Frontal cortex (tissue), 4 donors: ENCODE data around the gene GRM2. TPM values are rescaled to one million over a fixed set of nuclear protein-coding genes. Genes with fewer than 3 reads are reported as not detected.

Experiments used
- DNase-seq, 2 donors: peaks; one replicate each; pipeline ENCODE4 v3.0.0; 2012; ENCODE audit warnings: low spot score in 2 of 2
- FAIRE-seq: peaks from 2 replicates; lab custom pipeline; 2012; peaks lifted over from hg19 to GRCh38; lab: Jason Lieb, UNC
- total RNA-seq: library from RNA; depleted of rRNA; stranded (reverse); fragments of >200 nt; gene quantifications from one replicate; pipeline ENCODE4 v1.2.3, GENCODE V29; 2014
- donor health status: control.
- donor health status: control.
- donor health status: control.

GRM2 gene
- total RNA-seq = 6.5 TPM

DNA sequence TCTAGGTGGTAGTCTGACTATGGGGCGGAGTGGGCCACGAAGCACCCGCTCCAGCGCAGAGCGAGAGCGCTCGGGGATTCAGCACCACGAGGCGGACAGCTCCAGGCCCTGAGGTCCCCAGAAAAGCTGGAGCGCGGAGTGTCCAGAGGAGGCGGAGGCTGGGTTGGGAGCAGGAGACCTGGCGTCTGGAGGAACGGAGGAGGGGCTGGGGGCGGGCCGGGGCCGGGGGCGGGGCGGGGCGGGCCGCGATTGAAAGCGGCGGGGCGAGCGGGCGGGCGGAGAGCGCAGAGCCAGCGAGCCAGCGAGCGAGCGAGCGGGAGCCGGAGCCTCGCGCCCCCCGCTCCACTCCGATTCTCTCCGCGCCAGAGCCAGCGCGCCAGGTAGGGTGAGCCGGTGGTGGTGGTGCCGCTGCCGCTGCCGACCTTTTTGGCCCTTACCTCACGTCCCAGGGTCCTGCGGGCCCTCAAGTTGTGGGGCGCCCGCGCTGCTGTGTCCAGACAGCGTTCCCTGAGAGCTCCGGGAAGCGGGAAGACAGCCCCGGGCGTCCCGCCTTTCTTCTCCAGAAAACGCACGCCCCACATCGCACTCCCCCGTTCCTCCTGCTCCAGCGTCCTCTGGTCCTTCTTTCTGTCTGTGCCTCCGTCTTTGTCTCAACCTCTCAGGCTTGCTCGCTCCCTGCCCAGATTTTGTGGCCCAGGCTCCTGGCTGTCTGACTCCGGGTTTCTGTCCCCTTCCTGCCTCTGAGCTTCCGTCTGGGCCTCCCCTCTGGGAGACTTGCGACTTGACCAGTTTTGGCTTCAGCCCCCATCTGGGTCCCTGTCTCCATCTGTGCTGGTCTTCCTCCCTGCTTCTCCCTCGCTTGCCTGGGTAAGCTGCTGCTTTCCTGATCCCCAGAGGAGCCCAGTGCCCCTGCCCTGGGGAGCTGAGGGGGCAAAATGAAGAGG lies at the start of gene GRM2:
GRM2 (plus strand) TSS at position 281 of the 944 bp plus-strand sequence. CDS start 1,916 bp downstream, outside the sequence.
- FAIRE-seq (no peak), DNase-seq (peak; percentile 75 to 87)

DNA sequence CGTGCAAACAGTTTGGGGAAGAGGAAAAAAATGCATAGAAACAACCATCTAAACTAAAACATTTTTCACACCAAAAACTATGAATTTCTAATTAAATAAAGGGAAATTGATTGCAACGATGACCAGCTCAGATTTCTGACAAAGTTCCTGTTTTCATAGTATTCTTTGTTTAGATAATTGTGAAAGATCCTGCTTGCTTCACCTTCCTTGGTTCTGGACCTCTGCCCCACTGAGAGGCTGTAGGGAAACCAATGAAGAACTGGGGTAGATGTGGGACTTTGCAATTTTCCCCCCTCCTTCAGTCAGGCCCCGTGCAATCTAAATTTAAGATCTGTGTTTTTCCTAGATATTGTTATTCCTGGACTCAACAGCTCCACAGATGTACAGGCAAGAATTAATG lies 49.6 kb upstream of the GRM2 start:
- DNase-seq (no peak), FAIRE-seq (no peak)

GRCh38 chr3:51659942-51660341 lies 46.9 kb upstream of the GRM2 start:
- DNase-seq = no peak
- no peak for FAIRE-seq

DNA sequence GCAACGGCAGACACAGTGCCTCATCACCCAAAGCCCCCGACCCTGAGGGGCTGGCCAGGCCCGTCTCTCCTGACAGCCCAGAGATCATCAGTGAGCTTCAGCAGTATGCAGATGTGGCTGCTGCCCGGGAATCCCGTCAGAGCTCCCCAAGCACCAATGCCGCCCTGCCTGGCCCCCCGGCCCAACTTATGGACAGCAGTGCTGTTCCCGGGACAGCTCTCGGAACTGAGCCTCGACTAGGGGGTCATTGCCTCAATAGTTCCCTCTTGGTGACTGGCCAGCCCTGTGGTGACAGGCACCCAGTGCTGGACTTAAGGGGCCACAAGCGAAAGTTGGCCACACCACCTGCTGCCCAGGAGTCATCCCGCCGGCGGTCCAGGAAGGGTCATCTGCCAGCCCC lies 44.4 kb upstream of the GRM2 start:
- DNase-seq (no peak), FAIRE-seq (no peak)

DNA sequence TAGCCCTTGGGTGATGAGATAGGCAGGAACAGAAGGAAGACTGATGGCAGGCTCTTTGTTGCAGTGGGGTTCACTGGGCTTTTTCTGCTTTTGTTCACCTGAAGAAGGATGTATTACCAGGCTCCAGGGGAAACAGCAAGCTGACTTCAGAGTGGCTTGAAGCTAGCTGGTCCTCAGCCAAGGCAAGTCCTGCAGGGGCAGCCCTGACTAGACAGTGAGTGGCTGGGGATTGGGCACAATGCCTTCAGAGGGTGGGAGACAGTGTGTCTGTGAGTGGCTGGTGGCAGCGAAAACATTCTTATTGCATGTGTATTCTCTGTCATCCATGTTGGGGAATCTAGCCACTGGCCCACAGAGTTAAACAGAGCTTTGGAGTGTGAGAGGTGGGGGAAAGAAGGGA lies 38.1 kb upstream of the GRM2 start:
- DNase-seq (no peak), FAIRE-seq (no peak)

- no peak for FAIRE-seq
- peak; percentile 47 to 70 for DNase-seq
Measured at GRCh38 chr3:51669241-51670052, 37.4 kb upstream of the GRM2 start.

DNA sequence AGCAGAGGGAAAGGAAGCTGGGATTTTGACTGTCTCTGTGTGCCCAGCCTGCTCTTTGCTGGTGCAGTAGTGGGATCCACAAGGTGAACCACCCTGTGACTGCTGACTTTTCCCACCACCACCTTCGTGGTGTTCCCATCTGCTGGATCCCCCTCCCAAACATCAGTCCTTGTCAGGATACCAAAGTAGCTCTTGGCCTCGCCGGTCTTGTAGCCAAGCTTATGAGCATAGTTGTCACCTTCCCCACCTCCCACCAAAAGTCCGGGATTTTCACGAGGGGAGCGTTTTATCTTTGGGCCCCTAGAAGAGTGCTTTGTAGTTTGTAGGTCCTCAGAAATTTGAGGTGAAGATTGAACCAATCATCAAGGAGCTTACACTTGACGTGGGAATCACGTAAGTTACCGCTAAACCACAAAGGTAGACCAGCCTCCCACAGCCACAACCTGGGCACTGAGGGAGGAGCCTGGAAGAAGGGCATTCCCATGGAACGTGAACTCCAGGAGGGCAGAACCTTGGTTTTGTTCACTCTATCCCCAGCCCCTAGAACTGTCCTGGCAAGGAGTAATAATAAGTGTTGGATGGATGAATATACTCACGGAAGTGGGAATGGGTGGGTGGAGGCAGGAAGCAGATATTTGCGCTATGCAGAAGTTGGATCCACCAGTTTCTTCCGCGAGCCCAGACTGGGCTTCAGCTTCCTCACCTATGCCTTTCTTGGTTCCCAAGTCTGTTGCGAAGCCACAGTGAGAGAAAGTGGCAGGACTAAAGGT lies 36.6 kb upstream of the GRM2 start:
- no peak for FAIRE-seq

GRCh38 chr3:51670823-51671733 lies 35.8 kb upstream of the GRM2 start, which contains the start of gene TEX264:
Gene TEX264, plus strand, starts transcription at chr3:51671252. Its CDS starts 3,053 bp downstream, at chr3:51674305.
- no peak for FAIRE-seq
- DNase-seq = peak; percentile 98

More for the DNA sequence above, 36.6 kb upstream of the GRM2 start:
- DNase-seq = no peak

DNA sequence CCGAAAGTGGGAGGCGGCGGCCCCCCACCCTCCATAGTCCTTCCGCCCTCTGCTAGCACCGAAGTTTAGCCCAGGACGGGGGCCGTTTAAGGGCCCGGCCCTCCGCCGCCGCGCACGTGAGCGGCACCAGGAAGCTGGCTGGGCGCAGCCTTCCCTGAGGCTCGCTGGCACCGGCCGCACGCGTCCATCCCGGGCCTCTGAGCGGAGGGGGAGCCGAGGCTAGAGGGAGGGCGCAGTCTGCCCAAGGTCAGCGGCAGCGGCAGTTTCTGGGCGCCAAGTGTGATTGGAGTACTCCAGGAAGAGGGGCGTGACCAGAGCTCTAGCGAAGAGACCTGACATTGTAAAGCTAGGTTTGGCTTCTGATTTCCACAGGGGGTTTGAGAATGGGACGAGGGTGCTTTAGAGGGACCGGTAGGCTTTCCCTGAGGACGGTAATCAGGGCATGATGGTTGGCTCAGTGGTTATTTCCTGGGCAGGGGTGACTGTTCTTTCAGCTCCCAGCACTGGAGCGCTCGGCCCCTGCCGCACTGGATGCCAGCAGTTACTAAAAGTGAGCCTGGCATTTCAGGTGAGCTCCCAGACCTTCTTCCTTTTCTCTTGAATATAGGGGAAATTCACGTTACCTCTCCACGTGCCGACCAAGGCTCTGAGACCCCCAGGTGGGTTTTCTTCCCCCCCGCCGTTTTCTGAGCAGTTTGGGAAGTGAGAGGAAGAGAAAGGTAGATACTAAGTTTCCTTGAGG lies 35.0 kb upstream of the GRM2 start:
- DNase-seq (peak; percentile 64 to 66), FAIRE-seq (no peak)

DNA sequence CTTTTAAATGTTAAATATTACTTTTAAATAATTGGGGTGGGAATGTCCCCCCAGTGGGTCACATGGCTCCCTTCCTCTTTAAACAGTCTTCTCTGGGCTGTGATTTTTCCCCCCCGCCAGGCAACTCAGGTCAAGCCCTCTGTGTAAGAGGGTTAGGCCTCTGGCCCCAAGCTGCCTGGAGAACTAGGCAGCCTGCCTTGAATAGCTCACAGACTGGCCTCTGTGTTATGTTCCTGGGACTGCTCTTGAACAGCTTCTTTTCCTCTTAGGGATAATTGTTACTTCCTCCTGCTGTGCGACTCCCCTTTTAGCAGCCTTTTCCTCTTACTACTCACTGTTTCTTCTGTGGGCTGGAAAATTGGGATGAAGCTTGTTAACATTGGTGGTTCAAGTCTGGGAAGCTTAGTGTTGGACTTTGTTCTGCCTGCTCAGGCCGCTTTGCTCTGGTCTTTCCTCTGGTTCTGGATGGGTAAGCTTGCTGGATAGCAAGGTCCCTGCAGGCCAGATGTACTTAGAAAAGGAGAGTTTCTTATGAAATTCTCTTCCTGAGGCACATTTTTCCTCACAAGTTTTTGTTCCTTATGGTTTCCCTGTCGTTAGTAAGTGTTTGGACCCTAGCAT lies 33.6 kb upstream of the GRM2 start:
- DNase-seq = no peak
- no peak for FAIRE-seq

GRCh38 chr3:51673802-51674654 lies 32.8 kb upstream of the GRM2 start:
- no peak for FAIRE-seq
- no peak for DNase-seq

- DNase-seq (no peak), FAIRE-seq (no peak)
Measured at GRCh38 chr3:51675201-51675611, 31.7 kb upstream of the GRM2 start.

- DNase-seq (no peak), FAIRE-seq (no peak)
Measured at GRCh38 chr3:51676102-51676640, 30.7 kb upstream of the GRM2 start.

DNA sequence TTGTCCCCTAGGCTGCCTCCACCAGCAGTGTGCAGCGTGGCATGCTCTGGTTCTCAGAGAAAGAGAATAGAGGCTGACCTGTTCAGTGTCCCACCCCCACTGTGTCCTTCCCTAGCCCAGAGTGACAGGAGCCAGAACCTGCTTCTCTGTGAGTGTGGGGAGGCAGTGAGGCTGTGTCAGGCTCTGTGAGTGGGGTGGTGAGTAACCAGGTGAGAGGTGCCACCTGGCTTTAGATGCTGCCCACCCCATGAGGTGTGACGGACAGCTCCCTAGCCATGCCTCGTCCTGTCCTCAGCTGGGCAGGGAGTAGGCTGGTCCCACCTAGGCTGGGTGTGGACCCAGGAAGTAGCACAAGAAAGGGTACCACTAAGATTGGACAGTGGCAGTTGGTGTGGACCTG lies 29.5 kb upstream of the GRM2 start:
- FAIRE-seq = no peak
- no peak for DNase-seq

DNA sequence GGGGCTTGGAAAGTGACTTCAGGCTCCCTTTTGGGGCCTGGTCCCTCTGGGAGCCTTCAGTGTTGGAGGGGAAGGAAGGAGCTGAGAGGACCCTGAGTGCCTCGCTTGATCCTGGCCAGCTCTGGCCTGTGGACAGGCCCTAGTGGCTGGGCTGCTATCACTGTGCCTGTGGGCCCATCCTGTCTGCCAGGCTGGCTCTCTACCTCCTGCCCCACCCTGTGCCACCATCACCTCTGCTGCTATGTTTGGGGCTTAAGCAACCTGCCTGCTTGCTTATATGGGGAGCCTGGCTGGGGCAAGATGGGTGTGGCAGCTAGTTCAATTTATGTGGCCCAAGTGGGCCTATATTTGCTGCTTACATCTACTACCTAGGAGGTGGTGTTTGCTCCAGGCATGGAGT lies 28.7 kb upstream of the GRM2 start:
- no peak for FAIRE-seq
- no peak for DNase-seq

DNA sequence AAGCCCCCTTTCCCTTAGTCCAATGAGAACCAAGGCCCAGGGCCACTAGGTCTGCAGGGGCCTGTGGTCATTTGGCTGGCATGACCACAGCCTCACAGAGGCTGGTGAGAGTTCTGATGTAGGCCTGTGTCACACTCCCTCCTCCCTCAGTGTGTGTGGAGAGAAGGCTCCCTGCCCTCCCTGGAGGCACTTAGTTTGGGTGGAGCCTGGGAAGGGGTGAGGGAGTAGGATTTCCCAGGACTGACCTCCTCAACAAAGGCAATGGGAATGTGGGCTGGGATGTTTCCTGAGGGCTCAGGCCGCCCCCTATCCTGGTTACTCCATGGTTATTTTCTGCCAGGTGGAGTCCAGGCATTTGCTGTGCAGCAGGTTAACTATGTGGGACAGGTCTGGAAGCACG lies 28.2 kb upstream of the GRM2 start:
- FAIRE-seq (no peak), DNase-seq (no peak)

- FAIRE-seq = no peak
- DNase-seq = no peak
Measured at GRCh38 chr3:51679318-51679717, 27.6 kb upstream of the GRM2 start.
